ENCODE measurements around the gene GTPBP6.

Gene GTPBP6

GRCh38 chrX:316351-317325, 2.0 kb downstream of the GTPBP6 start:
- no peak overlapping the region for H3K27ac ChIP-seq
- H3K4me3 ChIP-seq (ENCODE audit: low read depth, low read length): no peak overlapping the region
- DNase-seq: no peak
- in situ Hi-C loops (cut with HindIII; ENCODE audit: low pct_ligation_motif_present, low sequenced_read_pairs): no loop called here
- no peaks in the 10 kb centered on the region for H3K27me3 ChIP-seq (replicated peaks)
- TF ChIP-seq CTCF (IDR thresholded peaks at IDR 0.05; ENCODE audit: low read depth, low read length, missing control alignments): no peak
- peaks cover 30% of the 10 kb centered on the region for H3K36me3 ChIP-seq (replicated peaks)

GRCh38 chrX:314781-315595, 3.6 kb downstream of the GTPBP6 start:
- Histone ChIP-seq H3K4me3 (ENCODE audit: low read depth, low read length) (no peak overlapping the region), H3K27me3 (replicated peaks) (no peaks in the 10 kb centered on the region), H3K36me3 (replicated peaks) (peaks cover 39% of the 10 kb centered on the region), H3K27ac (no peak overlapping the region)
- in situ Hi-C loops (cut with HindIII; ENCODE audit: low pct_ligation_motif_present, low sequenced_read_pairs): no loop called here
- DNase-seq: no peak
- no peak for TF ChIP-seq CTCF (IDR thresholded peaks at IDR 0.05; ENCODE audit: low read depth, low read length, missing control alignments)

GRCh38 chrX:314049-314448, 4.5 kb downstream of the GTPBP6 start:
- H3K36me3 ChIP-seq (replicated peaks): peaks cover 43% of the 10 kb centered on the region
- H3K27ac ChIP-seq: no peak overlapping the region
- in situ Hi-C loops (cut with HindIII; ENCODE audit: low pct_ligation_motif_present, low sequenced_read_pairs): no loop called here
- no peak for DNase-seq
- H3K4me3 ChIP-seq (ENCODE audit: low read depth, low read length): no peak overlapping the region
- H3K27me3 ChIP-seq (replicated peaks): no peaks in the 10 kb centered on the region
- no peak for TF ChIP-seq CTCF (IDR thresholded peaks at IDR 0.05; ENCODE audit: low read depth, low read length, missing control alignments)

- Histone ChIP-seq H3K27ac (no peak overlapping the region), H3K4me3 (ENCODE audit: low read depth, low read length) (no peak overlapping the region), H3K36me3 (replicated peaks) (peaks cover 44% of the 10 kb centered on the region), H3K27me3 (replicated peaks) (no peaks in the 10 kb centered on the region)
- in situ Hi-C loops (cut with HindIII; ENCODE audit: low pct_ligation_motif_present, low sequenced_read_pairs): no loop called here
- no peak for TF ChIP-seq CTCF (IDR thresholded peaks at IDR 0.05; ENCODE audit: low read depth, low read length, missing control alignments)
- no peak for DNase-seq
These were observed 5.0 kb downstream of the GTPBP6 start for GRCh38 chrX:313546-313945.

- H3K36me3 ChIP-seq (replicated peaks): peaks cover 45% of the 10 kb centered on the region
- no peaks in the 10 kb centered on the region for H3K27me3 ChIP-seq (replicated peaks)
- in situ Hi-C loops (cut with HindIII; ENCODE audit: low pct_ligation_motif_present, low sequenced_read_pairs): no loop called here
- no peak overlapping the region for H3K27ac ChIP-seq
- TF ChIP-seq CTCF (IDR thresholded peaks at IDR 0.05; ENCODE audit: low read depth, low read length, missing control alignments): no peak
- H3K4me3 ChIP-seq (ENCODE audit: low read depth, low read length): no peak overlapping the region
- no peak for DNase-seq
These were observed 5.8 kb downstream of the GTPBP6 start for GRCh38 chrX:312621-313331.

Measured in brain microvascular endothelial cell (primary cell).